H9 (cell line): ENCODE measurements around the gene DNAJB6. TPM values are rescaled to one million over a fixed set of nuclear protein-coding genes. Genes with fewer than 3 reads are reported as not detected.

ENCODE experiments used
- DNase-seq: peaks from one replicate; pipeline ENCODE4 v3.0.0-alpha.2; 2017
- H2AFZ ChIP-seq: one replicate; pipeline ENCODE4 v1.6.1; 2013; ENCODE audit warnings: mild to moderate bottlenecking, low read length, control low read depth, moderate library complexity
- H2AK5ac ChIP-seq: 2 replicates; pipeline ENCODE4 v1.6.1; 2013; ENCODE audit warnings: low read length, control low read depth, mixed read lengths; ENCODE audit not compliant: insufficient read length
- H2BK120ac ChIP-seq: one replicate; pipeline ENCODE4 v1.6.1; 2013; ENCODE audit warnings: low read depth, mild to moderate bottlenecking, low read length, control low read depth, inconsistent platforms; ENCODE audit not compliant: poor library complexity, severe bottlenecking
- H2BK12ac ChIP-seq: 2 replicates; pipeline ENCODE4 v1.6.1; 2013; ENCODE audit warnings: low read length, control low read depth, mixed read lengths, low read depth; ENCODE audit not compliant: insufficient read length
- H2BK15ac ChIP-seq: 2 replicates; pipeline ENCODE4 v1.6.1; 2013; ENCODE audit warnings: low read depth, low read length, control low read depth
- H2BK20ac ChIP-seq: one replicate; pipeline ENCODE4 v1.6.1; 2013; ENCODE audit warnings: low read depth, mild to moderate bottlenecking, low read length, control low read depth, inconsistent platforms; ENCODE audit not compliant: poor library complexity, severe bottlenecking
- H2BK5ac ChIP-seq: 2 replicates; pipeline ENCODE4 v1.6.1; 2013; ENCODE audit warnings: low read length, control low read depth, mixed read lengths; ENCODE audit not compliant: insufficient read length
- H3K14ac ChIP-seq: 2 replicates; pipeline ENCODE4 v1.6.1; 2013; ENCODE audit warnings: low read length, control low read depth; ENCODE audit not compliant: insufficient read depth
- H3K18ac ChIP-seq: 2 replicates; pipeline ENCODE4 v1.6.1; 2013; ENCODE audit warnings: low read depth, mild to moderate bottlenecking, mixed read lengths, low read length, control low read depth; ENCODE audit not compliant: insufficient read length
- H3K23ac ChIP-seq: 2 replicates; pipeline ENCODE4 v1.6.1; 2013; ENCODE audit warnings: low read length, control low read depth, mixed read lengths, low read depth; ENCODE audit not compliant: insufficient read length
- H3K23me2 ChIP-seq: 2 replicates; pipeline ENCODE4 v1.6.1; 2013; ENCODE audit warnings: low read depth, mild to moderate bottlenecking, mixed read lengths, low read length, control low read depth; ENCODE audit not compliant: insufficient read length, poor library complexity, severe bottlenecking
- H3K27ac ChIP-seq: 2 replicates; pipeline ENCODE4 v1.5.1; 2013; ENCODE audit warnings: low read length, control low read depth, mixed read lengths, low read depth; ENCODE audit not compliant: insufficient read length
- H3K27me3 ChIP-seq: 2 replicates; pipeline ENCODE4 v1.6.1; 2013; ENCODE audit warnings: low read length, control low read depth, inconsistent platforms; ENCODE audit not compliant: insufficient read depth
- H3K4ac ChIP-seq: 2 replicates; pipeline ENCODE4 v1.6.1; 2013; ENCODE audit warnings: low read depth, mild to moderate bottlenecking, control low read depth, inconsistent platforms, low read length, moderate library complexity
- H3K4me1 ChIP-seq: 2 replicates; pipeline ENCODE4 v1.6.1; 2013; ENCODE audit warnings: low read length, control low read depth, inconsistent platforms; ENCODE audit not compliant: insufficient read depth
- H3K4me2 ChIP-seq: 2 replicates; pipeline ENCODE4 v1.6.1; 2013; ENCODE audit warnings: low read length, control low read depth, mixed read lengths; ENCODE audit not compliant: insufficient read length, insufficient read depth
- H3K56ac ChIP-seq: 2 replicates; pipeline ENCODE4 v1.6.1; 2013; ENCODE audit warnings: low read depth, mild to moderate bottlenecking, mixed read lengths, low read length, control low read depth; ENCODE audit not compliant: insufficient read length
- H3K79me1 ChIP-seq: 2 replicates; pipeline ENCODE4 v1.6.1; 2013; ENCODE audit warnings: low read depth, mild to moderate bottlenecking, moderate library complexity, low read length, control low read depth, inconsistent platforms; ENCODE audit not compliant: insufficient read depth, poor library complexity, severe bottlenecking
- H3K79me2 ChIP-seq: 2 replicates; pipeline ENCODE4 v1.6.1; 2013; ENCODE audit warnings: low read length, control low read depth, inconsistent platforms; ENCODE audit not compliant: insufficient read depth
- H3K9ac ChIP-seq: 2 replicates; pipeline ENCODE4 v1.6.1; 2013; ENCODE audit warnings: low read length, control low read depth, mixed read lengths; ENCODE audit not compliant: insufficient read length; ENCODE audit errors: extremely low read depth
- H3K9me3 ChIP-seq: one replicate; pipeline ENCODE4 v1.6.1; 2013; ENCODE audit warnings: low read depth, low read length, inconsistent platforms; ENCODE audit not compliant: control insufficient read depth
- H3T11ph ChIP-seq: one replicate; pipeline ENCODE4 v1.6.1; 2013; ENCODE audit warnings: mild to moderate bottlenecking, low read length, control low read depth, inconsistent platforms
- H4K20me1 ChIP-seq: one replicate; pipeline ENCODE4 v1.6.1; 2013; ENCODE audit not compliant: control insufficient read depth, insufficient read length, insufficient read depth
- H4K5ac ChIP-seq: 2 replicates; pipeline ENCODE4 v1.6.1; 2013; ENCODE audit warnings: low read depth, mild to moderate bottlenecking, mixed read lengths, low read length, control low read depth; ENCODE audit not compliant: insufficient read length
- H4K8ac ChIP-seq: replicated peaks from 2 replicates; pipeline ENCODE4 v1.6.1; 2013; ENCODE audit warnings: low read length, control low read depth, mixed read lengths, low read depth; ENCODE audit not compliant: insufficient read length
- H4K91ac ChIP-seq: 2 replicates; pipeline ENCODE4 v1.6.1; 2013; ENCODE audit warnings: low read depth, mild to moderate bottlenecking, moderate library complexity, mixed read lengths, low read length, control low read depth; ENCODE audit not compliant: insufficient read length
- H3K27ac Mint-ChIP-seq, 3 experiments: 2 replicates in 2 of 3; 3 replicates in 1 of 3; pipeline ENCODE4 v1.8.0; 2020 to 2021; ENCODE audit warnings: mixed read lengths in 3 of 3, mild to moderate bottlenecking in 1 of 3, moderate library complexity in 1 of 3
- H3K27me3 Mint-ChIP-seq: 2 replicates; pipeline ENCODE4 v1.8.0; 2021; ENCODE audit warnings: low read depth, mild to moderate bottlenecking, moderate library complexity, mixed read lengths
- H3K36me3 Mint-ChIP-seq, 3 experiments: 2 replicates in 2 of 3; 3 replicates in 1 of 3; pipeline ENCODE4 v1.8.0; 2020 to 2021; ENCODE audit warnings: low read depth in 3 of 3, mixed read lengths in 3 of 3; ENCODE audit not compliant: insufficient read depth in 1 of 3
- H3K4me1 Mint-ChIP-seq, 2 experiments: 2 replicates each; pipeline ENCODE4 v1.8.0; 2020; ENCODE audit warnings: mixed read lengths in 2 of 2
- H3K4me3 Mint-ChIP-seq, 2 experiments: 2 replicates in 1 of 2; 3 replicates in 1 of 2; pipeline ENCODE4 v1.8.0; 2020 to 2021; ENCODE audit warnings: mild to moderate bottlenecking in 2 of 2, mixed read lengths in 2 of 2, moderate library complexity in 1 of 2
- H3K9me3 Mint-ChIP-seq, 2 experiments: 2 replicates in 1 of 2; 3 replicates in 1 of 2; pipeline ENCODE4 v1.8.0; 2020; ENCODE audit warnings: mild to moderate bottlenecking in 2 of 2, mixed read lengths in 2 of 2, moderate library complexity in 1 of 2
- WGBS: extraction: QIAGEN DNeasy Blood & Tissue Kit; methylation state at CpG from one replicate; pipeline ENCODE4 v1.1.7; 2013; ENCODE audit warnings: missing lambda C conversion rate, low lambda C conversion rate, mixed read lengths; ENCODE audit not compliant: insufficient read length; ENCODE audit errors: extremely low coverage; 5-methylcytosine and 5-hydroxymethylcytosine counted together
- total RNA-seq: library from RNA; stranded (reverse); gene quantifications from 2 replicates; pipeline ENCODE4 v1.2.1, GENCODE V29; 2021
- TF ChIP-seq, protein P1 (sequence below): fragments of 200-600 bp; sonication (generic); conservative IDR thresholded peaks from 3 replicates; pipeline ENCODE4 v1.8.0; 2021; ENCODE audit warnings: antibody characterized with exemption, mild to moderate bottlenecking

The DNAJB6 gene
- total RNA-seq, 1 experiment from 2014 or later: 215 TPM

- Histone ChIP-seq H3T11ph (no peak overlapping the region), H3K4ac (no peak overlapping the region), H2BK20ac (no peak overlapping the region), H4K91ac (no peak overlapping the region), H3K56ac (no peak overlapping the region), H2BK120ac (no peak overlapping the region), H4K20me1 (no peaks in the 10 kb centered on the region), H2BK5ac (no peak overlapping the region), H3K4me1 (no peaks in the 10 kb centered on the region), H3K23ac (no peak overlapping the region), H3K14ac (no peak overlapping the region), H2AFZ (no peak overlapping the region), H3K9ac (no peak overlapping the region), H3K23me2 (no peaks in the 10 kb centered on the region), H4K5ac (no peak overlapping the region), H3K4me2 (peak overlapping the region; percentile 0), H3K27ac (no peak overlapping the region), H2BK15ac (no peak overlapping the region), H3K27me3 (no peaks in the 10 kb centered on the region), H3K9me3 (no peaks in the 10 kb centered on the region), H3K79me1 (no peaks in the 10 kb centered on the region), H2AK5ac (no peak overlapping the region), H3K18ac (no peak overlapping the region), H2BK12ac (no peak overlapping the region), H3K79me2 (no peaks in the 10 kb centered on the region), H4K8ac (no peak overlapping the region)
- H3K27me3 Mint-ChIP-seq: peaks cover 28% of the 10 kb centered on the region
- TF ChIP-seq, protein P1, sequence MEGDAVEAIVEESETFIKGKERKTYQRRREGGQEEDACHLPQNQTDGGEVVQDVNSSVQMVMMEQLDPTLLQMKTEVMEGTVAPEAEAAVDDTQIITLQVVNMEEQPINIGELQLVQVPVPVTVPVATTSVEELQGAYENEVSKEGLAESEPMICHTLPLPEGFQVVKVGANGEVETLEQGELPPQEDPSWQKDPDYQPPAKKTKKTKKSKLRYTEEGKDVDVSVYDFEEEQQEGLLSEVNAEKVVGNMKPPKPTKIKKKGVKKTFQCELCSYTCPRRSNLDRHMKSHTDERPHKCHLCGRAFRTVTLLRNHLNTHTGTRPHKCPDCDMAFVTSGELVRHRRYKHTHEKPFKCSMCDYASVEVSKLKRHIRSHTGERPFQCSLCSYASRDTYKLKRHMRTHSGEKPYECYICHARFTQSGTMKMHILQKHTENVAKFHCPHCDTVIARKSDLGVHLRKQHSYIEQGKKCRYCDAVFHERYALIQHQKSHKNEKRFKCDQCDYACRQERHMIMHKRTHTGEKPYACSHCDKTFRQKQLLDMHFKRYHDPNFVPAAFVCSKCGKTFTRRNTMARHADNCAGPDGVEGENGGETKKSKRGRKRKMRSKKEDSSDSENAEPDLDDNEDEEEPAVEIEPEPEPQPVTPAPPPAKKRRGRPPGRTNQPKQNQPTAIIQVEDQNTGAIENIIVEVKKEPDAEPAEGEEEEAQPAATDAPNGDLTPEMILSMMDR: peak; percentile 79
- peak overlapping the region; percentile 22 to 85 (median 33); a peak in 3 of 7 replicates for H3K27ac Mint-ChIP-seq
- peak overlapping the region; percentile 53 to 64 for H3K4me3 Mint-ChIP-seq
- no CpG with 5 or more reads among the region's 18 CpGs for WGBS
- peaks cover 8% of the 10 kb centered on the region in 2 experiments; a peak in 2 of 5 replicates for H3K9me3 Mint-ChIP-seq
- H3K36me3 Mint-ChIP-seq: no peaks in the 10 kb centered on the region; a peak in 1 of 7 replicates
- peak; percentile 52 for DNase-seq
- H3K4me1 Mint-ChIP-seq: peaks cover 4 to 17% of the 10 kb centered on the region in 2 experiments
Observed at GRCh38 chr7:157432957-157433576, 96.3 kb downstream of the DNAJB6 start.
